Thymus (tissue), 11 donors: Measurements from ENCODE around the gene CPED1. TPM values are rescaled to one million over a fixed set of nuclear protein-coding genes. Genes with fewer than 3 reads are reported as not detected.

Experiments
- DNase-seq, 9 donors: peaks; one replicate each; pipeline ENCODE4 v3.0.0-alpha.2; 2013; ENCODE audit warnings: low spot score in 9 of 9, low read depth in 6 of 9, missing footprints in 1 of 9
- H3K27ac ChIP-seq, 2 donors: one replicate each; pipeline ENCODE4 v1.5.1; 2013; ENCODE audit warnings: control low read depth in 1 of 2, low read depth in 1 of 2, low read length in 1 of 2, mild to moderate bottlenecking in 1 of 2, moderate library complexity in 1 of 2
- H3K27me3 ChIP-seq, 2 donors: one replicate each; pipeline ENCODE4 v1.5.1; 2013; ENCODE audit warnings: low read length in 1 of 2; ENCODE audit not compliant: control insufficient read depth in 2 of 2, insufficient read depth in 1 of 2
- H3K36me3 ChIP-seq, 2 donors: one replicate each; pipeline ENCODE4 v1.5.1; 2013; ENCODE audit warnings: low read length in 1 of 2, mild to moderate bottlenecking in 1 of 2, moderate library complexity in 1 of 2; ENCODE audit not compliant: control insufficient read depth in 2 of 2, insufficient read depth in 2 of 2
- H3K4me1 ChIP-seq, 2 donors: one replicate each; pipeline ENCODE4 v1.5.1; 2013; ENCODE audit warnings: low read length in 2 of 2; ENCODE audit not compliant: control insufficient read depth in 2 of 2, insufficient read depth in 2 of 2
- H3K4me3 ChIP-seq, 2 donors: one replicate each; pipeline ENCODE4 v1.5.1; 2013; ENCODE audit warnings: low read length in 2 of 2, control low read depth in 1 of 2, mild to moderate bottlenecking in 1 of 2
- H3K9me3 ChIP-seq, 2 donors: one replicate each; pipeline ENCODE4 v1.5.1; 2013; ENCODE audit warnings: low read length in 1 of 2, mild to moderate bottlenecking in 1 of 2; ENCODE audit not compliant: control insufficient read depth in 2 of 2, insufficient read depth in 1 of 2
- WGBS: extraction: QIAGEN DNeasy Blood & Tissue Kit; methylation state at CpG from one replicate; pipeline ENCODE4 v1.1.7; 2013; 5-methylcytosine and 5-hydroxymethylcytosine counted together
- polyA plus RNA-seq: library from polyadenylated mRNA; stranded (reverse); fragments of 200-250 nt; gene quantifications from one replicate; pipeline ENCODE4 v1.2.3, GENCODE V29; 2013
- total RNA-seq: library from RNA; stranded (reverse); fragments of 120-200 nt; gene quantifications from one replicate; pipeline ENCODE4 v1.2.4, GENCODE V29; 2013
- donor health status: healthy.

CPED1 gene
- total and polyA plus RNA-seq, 2 donors, result 1.9 to 2.2 TPM

GRCh38 chr7:121038717-121039509, 50.4 kb downstream of the CPED1 start:
- Histone ChIP-seq H3K36me3 (no peaks in the 10 kb centered on the region), H3K27ac (no peak overlapping the region), H3K4me1 (no peaks in the 10 kb centered on the region), H3K4me3 (no peak overlapping the region), H3K27me3 (no peaks in the 10 kb centered on the region), H3K9me3 (no peaks in the 10 kb centered on the region)
- 90% methylated on average over 7 of the region's 7 CpGs for WGBS
- no peak for DNase-seq

GRCh38 chr7:121039510-121039822, 51.0 kb downstream of the CPED1 start:
- H3K4me1 ChIP-seq, result no peaks in the 10 kb centered on the region
- no peak overlapping the region for H3K4me3 ChIP-seq
- no peak overlapping the region for H3K27ac ChIP-seq
- 88% methylated on average over 2 of the region's 2 CpGs for WGBS
- no peaks in the 10 kb centered on the region for H3K36me3 ChIP-seq
- DNase-seq, result no peak
- H3K9me3 ChIP-seq, result no peaks in the 10 kb centered on the region
- H3K27me3 ChIP-seq, result no peaks in the 10 kb centered on the region

- DNase-seq, result no peak
- Histone ChIP-seq H3K9me3 (no peaks in the 10 kb centered on the region), H3K4me1 (no peaks in the 10 kb centered on the region), H3K36me3 (no peaks in the 10 kb centered on the region), H3K4me3 (no peak overlapping the region), H3K27me3 (no peaks in the 10 kb centered on the region), H3K27ac (no peak overlapping the region)
- WGBS, result 98% methylated on average over 2 of the region's 2 CpGs
These were observed 51.5 kb downstream of the CPED1 start for GRCh38 chr7:121039994-121040393.

- Histone ChIP-seq H3K36me3 (no peaks in the 10 kb centered on the region), H3K27me3 (no peaks in the 10 kb centered on the region), H3K4me1 (no peaks in the 10 kb centered on the region), H3K27ac (no peak overlapping the region), H3K4me3 (no peak overlapping the region), H3K9me3 (no peaks in the 10 kb centered on the region)
- WGBS, result 48% methylated on average over 6 of the region's 6 CpGs
- DNase-seq, result no peak
These were observed 53.1 kb downstream of the CPED1 start for GRCh38 chr7:121041516-121042148.

GRCh38 chr7:121042195-121042594, 53.7 kb downstream of the CPED1 start:
- Histone ChIP-seq H3K4me3 (no peak overlapping the region), H3K36me3 (no peaks in the 10 kb centered on the region), H3K27me3 (no peaks in the 10 kb centered on the region), H3K4me1 (no peaks in the 10 kb centered on the region), H3K27ac (no peak overlapping the region), H3K9me3 (no peaks in the 10 kb centered on the region)
- no peak for DNase-seq
- 76% methylated on average over 2 of the region's 2 CpGs for WGBS

GRCh38 chr7:121042899-121043298, 54.4 kb downstream of the CPED1 start:
- 96% methylated on average over 3 of the region's 3 CpGs for WGBS
- H3K27me3 ChIP-seq, result no peaks in the 10 kb centered on the region
- no peaks in the 10 kb centered on the region for H3K9me3 ChIP-seq
- H3K4me3 ChIP-seq, result no peak overlapping the region
- no peak overlapping the region for H3K27ac ChIP-seq
- no peak for DNase-seq
- no peaks in the 10 kb centered on the region for H3K36me3 ChIP-seq
- H3K4me1 ChIP-seq, result no peaks in the 10 kb centered on the region

- 98% methylated on average over 4 of the region's 4 CpGs for WGBS
These were observed 55.1 kb downstream of the CPED1 start for GRCh38 chr7:121043314-121044234.

GRCh38 chr7:121045090-121045489, 56.6 kb downstream of the CPED1 start:
- H3K27ac ChIP-seq, result no peak overlapping the region
- H3K36me3 ChIP-seq, result no peaks in the 10 kb centered on the region
- no peak for DNase-seq
- no peaks in the 10 kb centered on the region for H3K27me3 ChIP-seq
- no peaks in the 10 kb centered on the region for H3K9me3 ChIP-seq
- WGBS, result 94% methylated on average over 1 of the region's 1 CpG
- H3K4me1 ChIP-seq, result no peaks in the 10 kb centered on the region
- H3K4me3 ChIP-seq, result no peak overlapping the region

More at GRCh38 chr7:121043314-121044234, 55.1 kb downstream of the CPED1 start:
- Histone ChIP-seq H3K27ac (no peak overlapping the region), H3K9me3 (no peaks in the 10 kb centered on the region), H3K4me3 (no peak overlapping the region), H3K36me3 (no peaks in the 10 kb centered on the region), H3K27me3 (no peaks in the 10 kb centered on the region), H3K4me1 (no peaks in the 10 kb centered on the region)
- no peak for DNase-seq

- WGBS, result 94% methylated on average over 4 of the region's 4 CpGs
These were observed 57.5 kb downstream of the CPED1 start for GRCh38 chr7:121046009-121046408.

More at GRCh38 chr7:121046009-121046408, 57.5 kb downstream of the CPED1 start:
- Histone ChIP-seq H3K36me3 (no peaks in the 10 kb centered on the region), H3K27ac (no peak overlapping the region), H3K27me3 (no peaks in the 10 kb centered on the region), H3K9me3 (no peaks in the 10 kb centered on the region), H3K4me3 (no peak overlapping the region), H3K4me1 (no peaks in the 10 kb centered on the region)
- DNase-seq, result no peak
